Progenitor cell of endocrine pancreas (in vitro differentiated cells): Measurements from ENCODE around the gene CBY1. TPM values are rescaled to one million over a fixed set of nuclear protein-coding genes. Genes with fewer than 3 reads are reported as not detected.
"Not testable (repeated sequence)": the region's sequence is repeated elsewhere in the genome, so short reads cannot be mapped to it uniquely, and the experiment has no call there.

Source experiments
- DNase-seq: peaks from one replicate; pipeline ENCODE4 v3.0.0; 2021; ENCODE audit warnings: low spot score; ENCODE audit not compliant: unreplicated experiment
- H3K27ac Mint-ChIP-seq: 2 replicates; pipeline ENCODE4 v1.8.0; 2021; ENCODE audit warnings: mild to moderate bottlenecking, moderate library complexity, mixed read lengths
- H3K27me3 Mint-ChIP-seq: 2 replicates; pipeline ENCODE4 v1.8.0; 2021; ENCODE audit warnings: mixed read lengths
- H3K36me3 Mint-ChIP-seq: 2 replicates; pipeline ENCODE4 v1.8.0; 2022; ENCODE audit warnings: mixed read lengths; ENCODE audit not compliant: insufficient read depth
- H3K4me1 Mint-ChIP-seq: 2 replicates; pipeline ENCODE4 v1.8.0; 2021; ENCODE audit warnings: low read depth, mixed read lengths
- H3K4me3 Mint-ChIP-seq: 2 replicates; pipeline ENCODE4 v1.8.0; 2021; ENCODE audit warnings: low read depth, mild to moderate bottlenecking, moderate library complexity, mixed read lengths
- H3K9me3 Mint-ChIP-seq: 2 replicates; pipeline ENCODE4 v1.8.0; 2021; ENCODE audit warnings: low read depth, mixed read lengths
- CTCF ChIP-seq: fragments of 200-600 bp; sonication (generic); IDR thresholded peaks from one replicate; pipeline ENCODE4 v1.5.0; 2021; ENCODE audit warnings: antibody characterized with exemption, mild to moderate bottlenecking; ENCODE audit not compliant: unreplicated experiment
- total RNA-seq: library from RNA; stranded (reverse); gene quantifications from 2 replicates; pipeline ENCODE4 v1.2.1, GENCODE V29; 2021

CBY1 gene
- total RNA-seq, 1 donor from 2014 or later = 50.5 TPM

GRCh38 chr22:38632528-38632927 lies 23.9 kb upstream of the CBY1 start:
- Mint-ChIP-seq H3K4me3 (no peak overlapping the region), H3K9me3 (no peaks in the 10 kb centered on the region)

GRCh38 chr22:38638216-38638615 lies 18.2 kb upstream of the CBY1 start:
- no peak for TF ChIP-seq CTCF
- Mint-ChIP-seq H3K27ac (peak overlapping the region; percentile 6), H3K9me3 (no peaks in the 10 kb centered on the region), H3K36me3 (peaks cover 28% of the 10 kb centered on the region), H3K27me3 (no peaks in the 10 kb centered on the region), H3K4me1 (no peaks in the 10 kb centered on the region), H3K4me3 (no peak overlapping the region)
- DNase-seq = no peak

More at GRCh38 chr22:38632528-38632927, 23.9 kb upstream of the CBY1 start:
- Mint-ChIP-seq H3K36me3 (peaks cover 34% of the 10 kb centered on the region), H3K27ac (peak overlapping the region; percentile 1), H3K4me1 (peaks cover 8% of the 10 kb centered on the region), H3K27me3 (no peaks in the 10 kb centered on the region)
- no peak for TF ChIP-seq CTCF
- DNase-seq = no peak

GRCh38 chr22:38638728-38639127 lies 17.7 kb upstream of the CBY1 start:
- Mint-ChIP-seq H3K9me3 (no peaks in the 10 kb centered on the region), H3K36me3 (peaks cover 31% of the 10 kb centered on the region), H3K4me1 (no peaks in the 10 kb centered on the region), H3K4me3 (no peak overlapping the region), H3K27me3 (no peaks in the 10 kb centered on the region), H3K27ac (peak overlapping the region; percentile 6)
- no peak for TF ChIP-seq CTCF
- DNase-seq = no peak

- no peaks in the 10 kb centered on the region for H3K9me3 Mint-ChIP-seq
- DNase-seq = no peak
- no peak for TF ChIP-seq CTCF
- H3K27ac Mint-ChIP-seq = no peak overlapping the region
- H3K36me3 Mint-ChIP-seq = peaks cover 22% of the 10 kb centered on the region
- H3K27me3 Mint-ChIP-seq = no peaks in the 10 kb centered on the region
- no peak overlapping the region for H3K4me3 Mint-ChIP-seq
- H3K4me1 Mint-ChIP-seq = no peaks in the 10 kb centered on the region
Measured at GRCh38 chr22:38641476-38642040, 14.9 kb upstream of the CBY1 start.

GRCh38 chr22:38644245-38644644 lies 12.2 kb upstream of the CBY1 start:
- not testable (repeated sequence) for DNase-seq, H3K4me1 Mint-ChIP-seq, H3K27me3 Mint-ChIP-seq, H3K9me3 Mint-ChIP-seq, H3K4me3 Mint-ChIP-seq, H3K27ac Mint-ChIP-seq
- H3K36me3 Mint-ChIP-seq = peaks cover 26% of the 10 kb centered on the region

GRCh38 chr22:38645430-38645829 lies 11.0 kb upstream of the CBY1 start:
- Mint-ChIP-seq H3K36me3 (peaks cover 24% of the 10 kb centered on the region), H3K9me3 (no peaks in the 10 kb centered on the region), H3K27ac (no peak overlapping the region), H3K4me3 (no peak overlapping the region), H3K27me3 (no peaks in the 10 kb centered on the region), H3K4me1 (no peaks in the 10 kb centered on the region)
- no peak for DNase-seq
- no peak for TF ChIP-seq CTCF
